Osteoblast (primary cell): ENCODE data around the gene FNDC3B. TPM values are rescaled to one million over a fixed set of nuclear protein-coding genes. Genes with fewer than 3 reads are reported as not detected.
"Not testable (repeated sequence)": the region's sequence is repeated elsewhere in the genome, so short reads cannot be mapped to it uniquely, and the experiment has no call there.

Experiments
- DNase-seq: peaks from one replicate; pipeline ENCODE4 v3.0.0; 2011; ENCODE audit warnings: low spot score, mixed read lengths; ENCODE audit not compliant: insufficient read length; ENCODE audit errors: missing footprints
- H2AFZ ChIP-seq: 2 replicates; pipeline ENCODE4 v1.6.0; 2011; ENCODE audit warnings: mild to moderate bottlenecking, low read length
- H3K27ac ChIP-seq: 2 replicates; pipeline ENCODE4 v1.5.1; 2011; ENCODE audit warnings: mild to moderate bottlenecking, low read depth, low read length, moderate library complexity
- H3K27me3 ChIP-seq: 2 replicates; pipeline ENCODE4 v1.6.0; 2012; ENCODE audit warnings: mild to moderate bottlenecking, control low read depth, inconsistent platforms, low read length, moderate library complexity; ENCODE audit not compliant: insufficient read depth
- H3K36me3 ChIP-seq: 2 replicates; pipeline ENCODE4 v1.5.1; 2011; ENCODE audit warnings: mild to moderate bottlenecking, low read length, control low read depth, moderate library complexity; ENCODE audit not compliant: insufficient read depth
- H3K4me1 ChIP-seq: 2 replicates; pipeline ENCODE4 v1.5.1; 2011; ENCODE audit warnings: mild to moderate bottlenecking, low read length, control low read depth, moderate library complexity; ENCODE audit not compliant: insufficient read depth
- H3K4me2 ChIP-seq: 2 replicates; pipeline ENCODE4 v1.6.0; 2011; ENCODE audit warnings: mild to moderate bottlenecking, low read length; ENCODE audit not compliant: insufficient read depth
- H3K4me3 ChIP-seq: fragments of 200-600 bp; sonication (generic); 3 replicates; pipeline ENCODE4 v1.5.1; 2012; ENCODE audit warnings: mild to moderate bottlenecking, low read length, inconsistent platforms; ENCODE audit not compliant: insufficient read depth
- H3K79me2 ChIP-seq: 2 replicates; pipeline ENCODE4 v1.6.0; 2012; ENCODE audit warnings: mild to moderate bottlenecking, low read length, control low read depth, inconsistent platforms; ENCODE audit not compliant: insufficient read depth
- H3K9me3 ChIP-seq: 2 replicates; pipeline ENCODE4 v1.5.1; 2011; ENCODE audit warnings: low read depth, low read length, control low read depth
- H4K20me1 ChIP-seq: 2 replicates; pipeline ENCODE4 v1.6.0; 2012; ENCODE audit warnings: mild to moderate bottlenecking, low read length, control low read depth; ENCODE audit not compliant: insufficient read depth
- CTCF ChIP-seq: IDR thresholded peaks from 2 replicates; pipeline ENCODE4 v1.5.1; 2011; ENCODE audit warnings: mild to moderate bottlenecking, low read depth, low read length, moderate library complexity; ENCODE audit errors: extremely low read depth
- total RNA-seq: library from RNA; depleted of rRNA; stranded (reverse); fragments of >200 nt; gene quantifications from 2 replicates; pipeline ENCODE4 v1.2.3, GENCODE V29; 2012

The FNDC3B gene
- total RNA-seq, 1 donor = 179 TPM

- Histone ChIP-seq H3K4me3 (no peak overlapping the region), H3K27ac (peak overlapping the region; percentile 85), H3K4me1 (peaks cover 66% of the 10 kb centered on the region), H3K4me2 (no peak overlapping the region), H4K20me1 (peaks cover 77% of the 10 kb centered on the region), H3K27me3 (no peaks in the 10 kb centered on the region), H3K79me2 (peaks cover 99% of the 10 kb centered on the region), H3K36me3 (peaks cover 16% of the 10 kb centered on the region), H2AFZ (no peak overlapping the region), H3K9me3 (no peaks in the 10 kb centered on the region)
- DNase-seq = no peak
- no peak for TF ChIP-seq CTCF
Observed at GRCh38 chr3:172087602-172088580, 48.5 kb downstream of the FNDC3B start.

- Histone ChIP-seq H3K9me3 (no peaks in the 10 kb centered on the region), H4K20me1 (peaks cover 73% of the 10 kb centered on the region), H3K27ac (peak overlapping the region; percentile 49), H3K4me3 (no peak overlapping the region), H3K4me1 (peaks cover 62% of the 10 kb centered on the region), H3K4me2 (no peak overlapping the region), H3K27me3 (no peaks in the 10 kb centered on the region), H2AFZ (no peak overlapping the region), H3K79me2 (peaks cover 96% of the 10 kb centered on the region), H3K36me3 (peaks cover 6% of the 10 kb centered on the region)
- no peak for DNase-seq
- no peak for TF ChIP-seq CTCF
Observed at GRCh38 chr3:172089250-172089649, 49.9 kb downstream of the FNDC3B start.

DNA sequence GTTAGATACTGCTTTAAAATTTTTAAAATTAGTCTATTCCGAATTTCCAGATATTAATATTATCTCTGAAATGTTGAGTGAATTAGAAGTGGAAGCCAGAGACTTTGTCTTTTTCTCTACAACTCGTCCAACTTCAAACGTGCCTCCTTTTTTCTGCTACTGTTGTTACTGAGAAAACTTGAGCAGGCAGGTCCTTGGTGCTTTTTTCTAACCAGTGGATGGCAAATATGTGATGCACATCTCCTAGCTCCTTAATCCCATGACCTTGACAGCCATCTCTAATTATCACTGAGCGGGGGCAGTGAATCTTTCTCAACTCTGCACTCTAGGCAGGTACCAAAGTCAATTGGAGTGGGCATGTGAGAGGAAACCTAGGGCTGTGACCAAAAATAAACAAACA, 50.7 kb downstream of the FNDC3B start:
- no peak for TF ChIP-seq CTCF
- Histone ChIP-seq H3K4me1 (peaks cover 54% of the 10 kb centered on the region), H3K79me2 (peaks cover 96% of the 10 kb centered on the region), H3K4me3 (no peak overlapping the region), H2AFZ (no peak overlapping the region), H3K27ac (peak overlapping the region; percentile 31), H3K27me3 (no peaks in the 10 kb centered on the region), H3K4me2 (no peak overlapping the region), H3K9me3 (no peaks in the 10 kb centered on the region), H3K36me3 (peaks cover 2% of the 10 kb centered on the region), H4K20me1 (peaks cover 66% of the 10 kb centered on the region)
- DNase-seq = no peak

GRCh38 chr3:172092658-172093057, 53.3 kb downstream of the FNDC3B start:
- peaks cover 71% of the 10 kb centered on the region for H4K20me1 ChIP-seq
- H3K4me3 ChIP-seq = no peak overlapping the region
- no peak for TF ChIP-seq CTCF
- no peaks in the 10 kb centered on the region for H3K36me3 ChIP-seq
- H3K79me2 ChIP-seq = peaks cover 95% of the 10 kb centered on the region
- DNase-seq = no peak
- H3K4me2 ChIP-seq = no peak overlapping the region
- peak overlapping the region; percentile 57 for H3K27ac ChIP-seq
- H2AFZ ChIP-seq = no peak overlapping the region
- no peaks in the 10 kb centered on the region for H3K9me3 ChIP-seq
- H3K4me1 ChIP-seq = peaks cover 52% of the 10 kb centered on the region
- H3K27me3 ChIP-seq = no peaks in the 10 kb centered on the region

DNA sequence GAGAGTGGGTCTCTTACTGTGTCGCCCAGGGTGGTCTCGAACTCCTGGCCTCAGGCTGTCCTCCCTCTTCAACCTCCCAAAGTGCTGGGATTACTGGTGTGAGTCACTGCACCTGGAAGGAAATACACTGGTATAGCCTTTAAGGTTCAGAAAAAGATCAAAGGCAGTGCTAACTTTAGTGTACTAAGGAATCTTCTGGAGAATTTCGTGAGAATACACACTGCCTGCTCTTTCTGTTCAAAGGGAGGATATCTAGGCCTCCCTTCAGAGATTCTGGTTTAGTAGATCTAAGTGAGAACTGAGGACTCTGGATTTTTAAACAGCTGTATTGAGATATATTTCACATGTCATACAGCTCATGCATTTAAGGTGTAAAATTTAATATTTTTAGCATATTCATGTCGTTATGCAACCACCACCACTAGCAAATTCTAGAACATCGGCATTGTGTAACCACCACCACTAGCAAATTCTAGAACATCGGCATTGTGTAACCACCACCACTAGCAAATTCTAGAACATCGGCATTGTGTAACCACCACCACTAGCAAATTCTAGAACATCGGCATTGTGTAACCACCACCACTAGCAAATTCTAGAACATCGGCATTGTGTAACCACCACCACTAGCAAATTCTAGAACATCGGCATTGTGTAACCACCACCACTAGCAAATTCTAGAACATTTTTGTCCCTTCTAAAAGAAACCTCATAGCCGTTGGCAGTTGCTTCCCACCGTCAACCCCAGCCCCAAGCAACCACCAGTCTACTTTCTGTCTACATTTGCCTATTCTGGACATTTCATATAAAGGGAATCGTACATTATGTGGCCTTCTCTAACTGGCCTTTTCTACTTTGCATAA, 54.4 kb downstream of the FNDC3B start:
- not testable (repeated sequence) for H3K36me3 ChIP-seq, H3K27me3 ChIP-seq, H3K9me3 ChIP-seq, H3K4me3 ChIP-seq, DNase-seq, H2AFZ ChIP-seq, H3K4me2 ChIP-seq
- Histone ChIP-seq H3K4me1 (peaks cover 48% of the 10 kb centered on the region), H3K27ac (peak overlapping the region; percentile 3), H4K20me1 (peaks cover 73% of the 10 kb centered on the region), H3K79me2 (peaks cover 95% of the 10 kb centered on the region)
